HG03045 (cell line): ENCODE results near the gene DSTN.

ENCODE experiments used
- ATAC-seq: cut with Tn5 transposase; IDR thresholded peaks from one replicate; pipeline ENCODE4 v1.9.1; 2021; ENCODE audit warnings: mild to moderate bottlenecking, moderate library complexity; ENCODE audit not compliant: unreplicated experiment

Gene DSTN

DNA sequence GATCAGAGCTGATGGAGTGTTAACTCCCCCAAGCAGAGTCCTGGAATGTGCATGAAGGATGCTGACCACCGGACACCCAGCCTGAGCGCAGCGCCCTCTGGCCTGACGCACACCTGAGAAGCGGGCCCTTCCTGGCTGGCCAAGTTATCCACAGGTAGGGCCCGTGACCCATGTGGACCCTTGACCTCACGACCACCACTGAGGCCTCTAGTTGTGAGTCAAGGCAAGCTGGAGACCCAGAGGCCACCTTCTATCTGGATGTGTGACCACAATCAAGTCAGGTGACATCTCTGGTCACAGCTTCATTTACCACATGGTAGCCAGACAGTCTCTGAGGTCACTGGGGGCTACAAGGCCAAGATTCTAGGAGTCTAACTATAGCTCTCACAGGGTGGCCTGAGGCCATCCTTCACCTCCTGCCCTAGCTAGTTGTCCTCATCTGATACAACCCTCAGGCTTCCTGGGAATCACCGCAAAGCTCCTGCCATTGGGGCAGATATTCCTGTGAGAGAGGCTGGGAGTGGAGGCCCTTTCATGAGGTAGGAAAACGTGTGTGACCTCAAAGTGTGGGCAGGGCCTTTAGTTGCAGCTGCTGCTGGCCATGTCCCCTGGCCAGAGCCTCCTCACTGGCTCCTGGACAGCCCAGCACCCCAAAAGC is 53.1 kb downstream of the DSTN start:
- no peak for ATAC-seq

DNA sequence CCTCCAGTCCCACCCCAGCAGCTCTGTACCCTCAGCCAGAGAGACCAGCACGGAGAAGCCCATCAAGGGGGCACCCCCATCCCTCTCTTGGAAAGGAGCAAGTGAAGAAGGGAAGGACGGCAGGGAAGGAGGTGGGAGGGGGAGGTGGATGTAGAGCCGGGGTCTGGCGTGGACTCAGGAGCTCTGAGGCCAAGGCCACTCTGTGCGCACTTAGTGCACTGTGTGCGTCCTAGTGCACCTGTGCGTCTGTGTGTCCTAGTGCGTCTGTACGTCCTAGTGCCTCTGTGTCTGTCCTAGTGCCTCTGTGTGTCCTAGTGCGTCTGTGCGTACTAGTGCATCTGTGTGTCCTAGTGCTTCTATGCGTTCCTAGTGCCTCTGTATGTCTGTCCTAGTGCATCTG is 54.2 kb downstream of the DSTN start:
- ATAC-seq, result no peak

DNA sequence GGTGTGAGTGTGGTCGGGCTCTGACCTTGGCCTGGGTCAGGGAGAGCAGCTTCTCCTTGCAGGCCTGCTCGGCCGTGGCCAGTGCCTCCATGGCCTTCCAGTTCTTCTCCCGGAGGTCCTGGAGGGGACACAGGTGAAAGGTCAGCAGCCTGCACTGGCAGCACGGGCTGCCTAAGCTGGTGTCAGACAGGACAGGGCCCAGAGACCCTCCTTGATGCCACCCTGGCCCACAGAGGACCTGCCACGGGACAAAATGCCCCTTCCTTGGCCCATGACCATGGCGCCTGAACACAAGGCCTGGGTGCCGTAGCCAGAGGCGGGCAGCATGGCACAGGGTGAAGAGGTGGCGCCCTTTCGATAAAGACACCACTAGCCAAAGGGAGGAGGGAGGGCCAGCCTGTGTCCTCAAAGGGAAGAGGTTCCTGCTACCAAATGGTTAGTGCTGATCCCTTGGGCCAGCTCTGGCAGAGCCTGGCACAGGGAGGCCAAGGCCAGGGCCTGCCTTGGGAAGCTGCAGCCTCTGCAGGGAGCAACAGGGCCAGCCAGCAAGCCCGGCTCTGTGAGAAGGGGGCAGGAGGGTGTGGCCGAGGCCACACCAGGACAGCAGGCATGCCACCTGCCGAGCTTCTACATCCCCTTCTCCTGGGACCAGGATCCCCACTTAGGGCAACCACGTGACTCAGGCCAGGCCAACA is 54.8 kb downstream of the DSTN start:
- ATAC-seq, result no peak

DNA sequence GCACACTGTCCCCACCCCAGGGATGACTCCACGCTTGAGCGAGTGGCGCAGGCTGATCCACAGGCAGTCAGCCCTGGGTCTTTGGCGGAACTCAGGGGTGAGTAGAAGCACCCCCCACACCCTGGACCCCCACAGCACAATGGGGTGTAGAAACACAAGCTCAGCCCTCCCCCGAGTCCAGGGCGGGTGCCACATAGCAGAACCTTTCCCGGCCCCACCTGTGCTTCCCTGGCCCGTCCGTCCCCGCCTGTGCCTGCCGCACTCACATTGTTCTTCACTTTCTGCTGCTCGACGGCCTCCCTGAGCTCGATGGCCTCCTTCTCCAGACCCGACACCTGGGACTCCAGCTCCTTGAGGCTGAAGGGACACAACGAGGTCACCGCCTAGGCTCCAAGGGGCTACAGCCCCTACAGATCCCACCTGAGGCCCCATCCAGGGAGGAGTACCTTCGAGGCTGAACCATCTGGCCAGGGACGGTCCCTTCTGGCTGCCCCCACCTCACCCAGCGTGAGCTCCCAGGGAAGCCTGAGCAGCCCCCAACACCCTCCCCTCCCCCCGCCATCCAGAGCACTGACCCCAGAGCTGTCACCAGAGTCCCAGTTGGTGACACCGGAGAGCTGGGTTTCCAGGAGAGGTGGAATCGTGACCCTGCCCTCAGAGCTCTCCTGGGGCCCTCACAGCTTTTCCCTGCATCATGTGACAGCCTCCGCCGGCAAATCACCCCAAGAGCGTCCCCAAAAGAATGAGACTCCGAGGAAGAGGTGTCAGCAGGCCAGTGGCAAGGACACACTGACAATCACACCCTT is 55.6 kb downstream of the DSTN start:
- ATAC-seq, result no peak

DNA sequence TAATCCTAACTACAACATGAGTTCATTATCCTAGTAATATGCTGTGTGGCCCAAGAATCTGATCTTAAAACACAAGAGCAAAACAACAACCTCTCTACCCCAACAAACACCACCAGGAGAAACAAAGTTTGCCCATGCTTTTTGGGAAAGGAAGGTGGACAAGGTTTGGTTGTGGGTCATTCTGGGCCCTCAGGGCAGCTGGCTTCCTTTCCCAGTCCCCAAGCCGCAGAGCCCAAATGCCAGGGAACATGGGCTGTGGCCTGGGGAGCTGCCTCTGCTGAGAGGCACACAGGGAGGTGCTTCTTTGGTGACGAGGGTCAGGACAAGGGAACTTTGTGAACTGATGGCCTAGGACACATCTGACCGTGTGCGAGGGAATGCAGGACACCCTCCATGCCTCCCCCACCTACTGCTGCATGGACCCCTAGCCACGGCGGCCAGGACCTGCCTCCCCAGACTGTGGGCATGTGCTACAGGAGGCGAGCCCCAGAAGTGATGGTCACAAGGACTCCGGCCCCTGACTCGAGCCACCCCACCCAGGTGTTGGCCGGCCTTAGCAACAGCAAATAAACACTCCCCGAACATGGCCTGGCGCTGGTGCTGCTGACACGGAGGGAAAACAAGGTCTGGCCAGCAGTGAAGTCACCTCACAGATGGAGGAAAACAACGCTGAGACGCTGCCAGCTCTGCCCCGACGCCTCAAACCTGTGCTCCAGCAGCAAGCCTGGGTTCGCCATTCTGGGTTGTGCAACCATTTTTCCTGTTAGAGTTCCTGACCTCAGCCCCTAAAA is 56.5 kb downstream of the DSTN start:
- no peak for ATAC-seq

DNA sequence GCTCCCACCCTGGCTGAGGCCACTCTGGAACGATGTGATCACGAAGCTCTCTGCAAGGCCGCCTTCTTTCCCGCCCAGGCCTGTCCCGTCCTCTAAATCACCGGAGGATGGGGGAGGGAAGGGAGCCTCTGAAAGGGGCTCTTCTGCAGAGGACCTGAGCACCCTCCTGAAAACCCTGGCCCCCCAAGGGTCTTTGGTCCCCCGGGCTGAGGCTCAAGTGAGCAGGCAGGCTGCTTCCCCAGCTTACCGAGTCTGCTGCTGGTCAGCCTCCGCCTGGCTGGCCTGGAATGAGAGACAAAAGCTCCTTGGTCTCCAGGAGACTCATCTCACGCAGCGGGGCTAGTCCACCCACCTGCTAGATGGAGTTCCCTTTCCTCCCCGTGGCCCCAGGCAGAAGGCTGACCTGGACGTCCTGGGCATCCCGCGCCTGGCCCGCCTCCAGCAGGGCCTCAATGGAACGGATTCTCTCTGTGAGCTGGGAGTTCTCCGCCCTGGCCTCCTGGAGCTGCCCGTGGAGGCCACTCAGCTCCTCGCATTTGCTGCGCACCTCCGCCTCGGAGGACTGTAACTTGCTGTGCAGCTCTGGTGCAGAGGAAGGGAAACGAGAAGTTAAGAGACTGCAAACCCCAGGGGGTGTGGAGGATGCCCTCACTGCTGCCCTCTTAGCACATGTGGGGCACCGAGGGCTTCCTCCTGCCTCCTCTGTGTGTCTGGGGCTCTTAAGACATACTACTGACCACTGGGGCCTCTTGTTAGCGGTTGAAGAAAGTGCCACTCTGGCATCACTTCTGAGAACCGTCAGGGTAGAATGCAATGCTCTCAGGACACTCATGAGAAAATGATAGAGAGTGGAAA is 57.5 kb downstream of the DSTN start:
- ATAC-seq, result no peak

DNA sequence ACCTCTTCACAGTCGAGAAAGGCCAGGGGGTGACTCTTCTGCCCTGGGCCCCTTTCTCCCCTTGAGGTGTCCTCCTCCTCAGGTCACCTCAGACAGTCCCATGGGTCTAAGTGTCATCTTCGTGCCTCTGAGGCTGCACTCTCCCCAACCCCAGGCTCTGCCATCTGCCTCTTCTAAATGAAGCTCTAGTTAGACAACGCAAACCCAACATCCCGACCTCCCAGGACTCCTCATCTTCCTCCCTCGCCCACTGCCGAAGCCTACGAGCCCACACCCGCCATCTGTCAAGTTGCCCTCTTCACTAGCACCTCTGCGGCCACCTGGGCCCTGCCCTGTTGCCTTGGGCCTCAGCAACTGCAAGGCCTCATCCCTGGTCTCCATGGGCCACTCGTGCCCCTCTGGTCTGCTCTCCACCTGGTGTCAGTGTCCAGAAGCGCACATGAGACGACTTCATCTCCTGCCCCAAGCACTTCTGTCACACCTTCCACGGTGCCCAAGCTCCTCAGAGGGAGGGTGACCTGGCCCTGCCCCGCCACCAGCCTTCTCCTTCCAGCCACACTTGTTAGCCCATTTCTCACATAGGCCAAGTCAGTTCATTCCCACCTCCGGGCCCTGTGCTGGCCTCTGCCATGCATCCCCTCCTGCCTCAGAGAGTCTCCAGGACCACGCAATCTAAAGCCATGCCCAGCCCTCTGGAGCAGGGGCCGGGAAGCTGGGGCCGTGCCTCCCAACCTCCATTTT is 58.4 kb downstream of the DSTN start:
- no peak for ATAC-seq

DNA sequence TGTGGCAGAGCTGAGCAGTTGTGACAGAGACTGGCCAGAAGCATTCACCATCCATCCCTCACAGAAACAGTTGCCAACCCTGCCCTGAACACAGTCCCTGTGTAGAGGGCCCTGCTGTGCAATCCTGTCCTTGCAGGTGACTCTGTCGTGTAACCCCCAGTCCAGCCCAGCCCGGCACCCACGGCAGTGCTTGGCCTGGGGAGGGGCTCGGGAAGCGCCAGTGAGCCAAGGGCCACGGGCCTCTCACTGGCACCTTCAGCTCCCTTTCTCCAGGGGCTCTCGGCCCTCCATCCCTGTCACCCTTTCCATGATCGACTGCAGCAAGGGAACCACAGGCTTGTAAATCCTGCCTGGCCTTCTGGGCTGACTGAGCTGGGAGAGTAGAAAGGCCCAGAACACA is 59.1 kb downstream of the DSTN start:
- no peak for ATAC-seq

DNA sequence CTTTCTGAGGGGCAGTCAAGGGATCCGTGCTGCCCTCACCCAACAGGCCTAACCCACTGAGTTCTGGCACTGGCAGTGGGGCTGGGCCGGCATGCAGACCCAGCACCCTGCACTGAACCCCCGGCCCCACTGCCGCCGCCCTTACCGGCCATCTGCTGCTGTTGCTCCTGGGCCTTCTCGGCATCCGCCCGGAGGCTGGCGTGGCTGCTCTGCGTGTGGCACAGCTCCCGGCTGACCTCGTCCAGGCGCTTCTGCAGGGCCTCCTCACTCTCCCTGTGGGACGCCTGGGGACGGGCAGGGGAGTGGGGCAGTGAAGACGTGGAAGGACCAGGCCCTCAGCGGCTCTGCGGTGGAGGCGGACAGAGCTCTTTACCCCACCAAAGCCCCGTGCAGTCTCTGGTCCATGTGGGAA is 59.8 kb downstream of the DSTN start:
- ATAC-seq, result no peak

DNA sequence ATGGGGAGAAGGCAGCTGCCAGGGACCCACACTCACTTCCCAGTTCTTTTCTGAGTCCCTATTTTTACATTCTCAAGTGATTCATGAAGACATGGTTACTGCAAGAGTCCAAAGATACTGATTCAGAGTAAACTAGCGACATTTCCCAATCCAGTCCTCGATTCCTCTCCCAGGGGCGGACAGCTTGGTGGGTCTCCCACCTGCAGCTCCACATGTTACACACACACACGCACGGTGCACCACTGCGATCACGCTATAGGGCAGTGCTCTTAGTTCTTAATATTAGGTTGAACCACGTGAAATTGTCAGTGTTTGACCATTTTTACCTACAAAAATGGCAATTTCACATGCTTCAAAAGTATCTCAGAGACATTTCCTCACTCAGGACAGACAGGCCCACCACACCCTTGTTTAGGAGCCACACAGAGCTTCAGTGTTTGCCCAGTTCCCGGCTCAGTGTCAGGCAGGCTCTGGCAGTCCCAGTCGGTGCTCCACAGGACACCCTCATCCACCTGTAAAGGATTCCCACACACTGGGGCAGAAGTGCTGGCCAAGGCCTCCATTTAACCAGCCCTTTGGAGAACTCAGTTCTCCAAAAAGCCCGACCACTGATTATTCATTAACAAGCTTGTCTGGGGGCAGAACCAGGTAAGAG is 60.4 kb downstream of the DSTN start:
- no peak for ATAC-seq

DNA sequence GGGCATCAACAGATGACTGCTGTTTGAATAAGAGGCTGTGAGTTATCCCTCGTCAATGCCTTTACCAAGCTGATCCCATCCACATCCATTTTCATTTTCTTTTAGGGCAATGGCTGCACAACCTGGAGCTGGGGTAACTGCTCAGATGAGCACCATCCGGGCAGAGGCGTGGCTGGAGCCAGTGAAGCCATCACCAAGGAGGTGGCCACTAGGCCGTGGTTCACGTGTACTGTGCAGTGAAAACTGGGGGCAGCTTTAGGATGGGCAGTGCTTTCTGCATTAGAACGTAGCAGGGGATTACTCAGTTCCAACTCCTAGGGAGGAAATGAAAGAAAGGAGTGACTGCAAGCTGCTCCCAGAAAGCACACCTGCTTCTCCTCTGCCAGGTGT is 60.9 kb downstream of the DSTN start:
- ATAC-seq, result no peak

DNA sequence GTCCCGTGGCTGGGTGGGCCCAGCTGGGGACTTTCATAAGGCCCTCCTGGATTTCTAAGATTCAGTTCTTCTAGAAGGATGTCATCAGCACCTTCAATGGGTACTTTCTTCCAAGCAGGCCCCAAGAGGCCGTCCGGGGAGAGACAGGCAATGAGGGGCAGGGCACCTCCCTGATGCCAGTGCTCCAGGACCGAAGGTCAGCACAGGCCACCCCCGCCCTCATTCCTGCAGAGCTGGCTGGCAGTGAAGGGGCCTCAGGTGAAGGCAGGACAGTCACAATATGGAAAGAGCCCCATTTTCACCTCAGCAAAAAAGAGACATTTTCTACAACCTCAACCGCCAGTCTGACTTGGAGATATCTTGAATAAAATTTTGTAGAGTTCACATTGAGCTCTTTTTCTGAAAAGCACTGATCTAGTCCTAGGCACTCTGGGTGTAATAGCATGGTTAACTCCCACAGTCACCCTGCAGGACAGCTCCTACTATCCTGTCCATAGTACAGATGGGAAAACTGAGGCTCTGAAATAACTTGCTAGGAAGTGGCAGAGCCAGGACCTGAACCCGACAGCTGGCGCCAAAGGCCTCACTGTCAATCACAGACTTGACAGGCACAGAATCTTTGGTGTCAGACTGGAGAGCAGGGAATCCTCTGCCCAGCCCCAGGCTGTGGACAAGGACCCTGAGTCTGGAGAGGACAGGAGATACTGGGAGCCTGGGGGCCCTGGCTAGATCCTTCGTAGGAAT is 61.9 kb downstream of the DSTN start:
- ATAC-seq, result no peak

DNA sequence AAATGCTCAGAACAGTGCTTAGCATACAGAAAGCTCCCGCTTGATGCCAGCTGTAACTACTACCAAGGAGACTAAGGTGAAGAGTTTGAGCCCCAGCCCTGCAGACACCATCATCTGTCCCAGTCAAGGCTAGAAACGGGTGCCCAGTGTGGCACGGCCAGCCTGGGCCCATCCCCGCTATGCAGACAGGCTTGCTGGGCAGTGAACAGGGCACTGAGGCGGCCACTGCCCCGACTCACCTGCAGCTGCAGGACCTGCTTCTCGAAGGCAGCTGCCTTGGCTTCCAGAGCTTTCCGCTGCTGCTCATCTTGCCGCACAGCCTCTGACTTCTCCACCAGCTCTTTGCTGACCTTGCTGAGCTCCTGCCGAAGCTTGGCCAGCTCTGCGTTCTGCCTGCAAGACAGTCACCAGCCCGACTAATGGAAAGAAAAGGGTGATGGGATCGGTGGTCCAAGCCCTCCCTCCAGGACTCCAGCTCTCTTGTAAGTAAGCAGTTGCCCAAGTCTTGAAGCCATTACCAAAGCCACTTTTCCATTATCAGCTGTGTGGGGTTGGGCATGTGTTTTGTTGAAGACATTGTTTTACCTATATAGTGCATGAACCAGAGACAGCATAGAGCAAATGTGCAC is 63.5 kb downstream of the DSTN start:
- ATAC-seq, result no peak

DNA sequence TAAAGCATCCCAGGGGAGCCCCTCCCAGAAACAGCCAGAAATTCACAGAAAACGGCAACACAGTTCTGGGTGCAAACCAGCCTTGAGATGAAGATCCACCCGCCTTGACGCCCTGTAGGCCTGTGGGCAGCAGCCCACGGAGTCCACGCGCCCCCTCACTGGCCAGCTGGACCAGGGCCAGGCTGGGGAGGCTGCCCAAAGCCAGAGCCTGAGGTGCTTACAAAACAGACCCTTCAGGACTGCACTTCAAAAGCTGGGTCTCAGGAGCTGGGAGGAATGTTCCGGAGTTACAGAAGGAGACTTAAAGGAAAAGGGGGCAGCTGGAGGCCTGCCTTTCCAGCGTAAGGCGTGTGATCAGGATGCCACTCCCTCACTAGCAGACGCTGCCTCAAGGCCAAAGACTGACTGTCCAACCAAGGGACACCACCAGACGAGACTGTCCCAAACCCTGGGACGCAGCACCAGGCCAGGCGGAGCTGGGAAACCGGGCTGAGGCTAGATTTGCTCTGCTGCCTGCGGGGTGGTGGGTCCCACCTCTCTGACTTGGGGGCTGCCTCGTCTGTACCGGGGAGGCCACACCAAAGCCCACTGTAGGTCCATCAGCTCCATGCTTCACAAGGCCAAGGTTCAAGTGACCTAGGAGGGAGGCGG is 64.1 kb downstream of the DSTN start:
- ATAC-seq, result no peak

DNA sequence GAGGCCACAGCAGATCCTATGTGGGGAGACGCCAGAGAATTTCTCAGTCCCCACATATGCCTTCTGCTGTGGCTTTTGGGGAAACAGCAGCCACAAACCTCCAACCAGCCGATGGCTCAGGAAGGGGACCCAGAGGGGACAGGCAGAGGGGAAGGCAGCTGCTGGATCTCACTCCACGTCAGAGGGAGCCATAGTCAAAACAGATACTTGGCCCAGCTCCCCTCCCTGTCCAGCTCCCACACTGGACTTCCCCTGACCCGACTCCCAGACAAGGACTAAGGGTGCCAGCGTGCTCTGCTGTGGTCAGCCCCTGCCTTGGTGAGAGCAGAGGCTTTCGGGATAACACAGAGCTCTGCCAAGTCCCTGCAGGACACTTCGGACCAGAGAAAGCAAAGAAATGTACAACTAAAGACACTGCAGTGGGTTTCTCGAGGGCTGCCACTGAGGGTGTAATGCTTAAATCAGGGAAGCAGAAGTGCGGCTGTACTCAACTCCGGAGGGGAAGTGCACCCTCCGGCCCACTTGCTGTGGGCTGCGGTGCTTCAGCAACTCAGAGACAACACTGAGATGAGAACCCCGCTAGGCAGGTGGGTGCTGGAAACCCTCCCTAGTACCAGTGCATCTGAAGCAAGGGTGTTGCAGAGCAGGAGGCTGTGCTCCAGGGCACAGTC is 64.9 kb downstream of the DSTN start:
- ATAC-seq, result no peak

DNA sequence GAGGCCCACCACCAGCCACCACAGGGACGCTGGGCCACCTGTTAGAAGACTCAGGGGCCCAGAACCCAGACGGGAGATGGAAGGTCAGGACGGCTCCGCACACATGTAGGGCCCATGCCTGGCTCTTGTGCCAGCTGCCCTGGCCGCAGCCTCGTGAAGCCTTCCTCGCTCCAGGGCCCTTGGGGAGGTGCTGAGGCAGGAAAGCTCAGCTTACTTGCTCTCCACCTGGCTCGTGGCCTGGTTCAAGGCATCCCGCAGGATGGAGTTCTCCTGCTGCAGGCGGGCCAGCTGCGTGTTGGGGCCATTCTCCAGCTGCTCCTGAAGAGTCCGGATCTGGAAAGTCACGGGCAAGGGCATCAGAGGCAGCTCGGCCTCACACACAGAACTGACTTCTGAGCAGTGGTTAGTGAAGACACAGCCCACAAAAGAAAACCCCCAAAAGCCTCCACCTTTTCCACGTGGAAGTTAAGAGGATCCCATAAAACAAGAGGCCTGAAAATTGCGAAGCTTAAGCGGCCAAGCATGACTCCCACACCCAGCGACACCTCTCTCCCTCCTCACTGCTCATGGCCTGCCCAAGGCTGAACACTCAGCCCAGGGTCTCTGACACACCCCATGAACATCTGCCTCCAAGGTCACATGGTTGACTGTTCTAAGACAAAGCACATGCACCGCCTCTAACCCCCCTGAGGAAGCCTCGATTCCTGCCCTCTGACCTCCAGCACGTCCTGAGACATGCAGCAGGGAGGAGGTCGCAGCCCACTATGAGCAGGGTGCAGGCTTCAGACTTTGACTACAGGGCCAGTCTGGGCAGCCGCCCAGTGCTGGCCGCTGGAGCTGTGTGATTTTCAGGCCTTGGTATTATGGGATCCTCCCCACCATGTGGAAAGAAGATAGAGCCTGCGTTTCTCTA is 65.7 kb downstream of the DSTN start:
- ATAC-seq, result no peak
